Stimulated activated naive B cell treated with anti-CD40 and anti-IgM and Interleukin-4, amounts not matched to agents 10 μg/mL and 1 μg/mL and 100 μg/mL, for 72 hours (primary cell): Measurements from ENCODE around the gene IGSF8.

Experiments
- ATAC-seq, 2 donors: fragments of 150-1000 bp; cut with Tn5 transposase; replicated peaks; 2 replicates each; pipeline ENCODE4 v1.10.0; 2021; ENCODE audit warnings: moderate library complexity in 1 of 2
- DNase-seq: peaks from one replicate; pipeline ENCODE4 v3.0.0; 2021
- H3K27ac Mint-ChIP-seq: one replicate; pipeline ENCODE4 v1.8.0; 2022; ENCODE audit warnings: mild to moderate bottlenecking, mixed read lengths
- H3K27me3 Mint-ChIP-seq, 2 donors: one replicate each; pipeline ENCODE4 v1.8.0; 2022; ENCODE audit warnings: mixed read lengths in 2 of 2
- H3K36me3 Mint-ChIP-seq, 2 donors: one replicate each; pipeline ENCODE4 v1.8.0; 2022; ENCODE audit warnings: mixed read lengths in 2 of 2, mild to moderate bottlenecking in 1 of 2
- H3K4me1 Mint-ChIP-seq, 2 donors: one replicate each; pipeline ENCODE4 v1.8.0; 2022; ENCODE audit warnings: mixed read lengths in 2 of 2, mild to moderate bottlenecking in 1 of 2
- H3K4me3 Mint-ChIP-seq, 2 donors: one replicate each; pipeline ENCODE4 v1.8.0; 2022; ENCODE audit warnings: mild to moderate bottlenecking in 2 of 2, mixed read lengths in 2 of 2, moderate library complexity in 1 of 2
- H3K9me3 Mint-ChIP-seq, 2 donors: one replicate each; pipeline ENCODE4 v1.8.0; 2022; ENCODE audit warnings: mixed read lengths in 2 of 2, mild to moderate bottlenecking in 1 of 2

IGSF8 gene

DNA sequence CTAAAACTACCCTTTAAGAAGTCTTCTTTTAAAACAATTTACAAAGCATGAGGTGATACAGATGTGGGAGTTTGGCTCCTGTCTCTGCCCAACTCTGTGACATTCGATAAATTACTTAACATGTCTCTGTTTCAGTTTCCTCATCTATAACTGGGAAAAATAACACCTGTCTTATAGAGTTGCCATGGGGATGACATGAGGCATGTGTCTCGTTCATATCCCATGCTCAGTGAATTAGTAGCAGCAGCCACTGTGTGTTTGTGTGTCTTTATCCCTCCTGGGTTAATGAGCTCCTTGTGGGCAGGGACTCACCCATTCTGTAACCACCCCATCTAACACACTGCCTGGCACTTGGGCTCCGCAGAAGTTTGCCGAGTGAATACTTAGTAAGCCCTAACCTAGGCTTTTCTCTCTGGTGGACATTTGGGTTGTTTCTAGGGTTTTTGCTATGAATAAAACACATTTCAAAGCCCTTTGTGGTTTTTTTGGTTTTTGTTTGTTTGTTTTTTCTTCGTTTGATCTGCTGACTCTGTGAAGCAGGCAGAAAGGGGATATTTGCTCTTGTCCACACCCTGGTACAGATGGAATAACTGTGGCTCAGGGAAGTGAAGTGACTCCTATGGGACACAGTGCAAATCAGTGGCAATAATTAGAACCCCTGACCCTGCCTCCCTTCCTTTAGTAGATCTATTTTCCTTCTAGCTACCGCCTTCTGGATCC is 17.9 kb downstream of the IGSF8 start:
- no peak for ATAC-seq

DNA sequence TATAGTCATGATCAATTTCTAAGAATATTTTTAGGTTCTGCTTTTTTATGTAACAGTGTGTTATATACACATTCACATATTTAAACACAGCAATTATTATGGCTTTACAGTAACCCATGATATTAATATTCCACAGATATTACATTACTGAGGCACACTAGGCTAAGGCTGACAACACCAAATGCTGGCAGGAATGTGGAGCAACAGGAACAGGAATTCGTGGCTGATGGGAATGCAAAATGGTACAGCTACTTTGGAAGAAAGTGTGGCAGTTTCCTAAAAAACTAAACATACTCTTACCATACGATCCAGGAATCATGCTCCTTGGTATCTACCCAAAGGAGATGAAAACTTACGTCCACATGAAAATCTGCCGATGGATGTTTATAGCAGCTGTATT is 19.0 kb downstream of the IGSF8 start:
- no peak overlapping the region for H3K27ac Mint-ChIP-seq

More for the DNA sequence above, 17.9 kb downstream of the IGSF8 start:
- no peaks in the 10 kb centered on the region for H3K9me3 Mint-ChIP-seq
- peaks cover 0 to under 1% of the 10 kb centered on the region in 2 donors for H3K36me3 Mint-ChIP-seq
- no peak overlapping the region for H3K27ac Mint-ChIP-seq
- peaks cover 9 to 20% of the 10 kb centered on the region in 2 donors for H3K4me1 Mint-ChIP-seq
- peaks cover 49 to 67% of the 10 kb centered on the region in 2 donors for H3K27me3 Mint-ChIP-seq
- no peak for DNase-seq
- no peak overlapping the region for H3K4me3 Mint-ChIP-seq

DNA sequence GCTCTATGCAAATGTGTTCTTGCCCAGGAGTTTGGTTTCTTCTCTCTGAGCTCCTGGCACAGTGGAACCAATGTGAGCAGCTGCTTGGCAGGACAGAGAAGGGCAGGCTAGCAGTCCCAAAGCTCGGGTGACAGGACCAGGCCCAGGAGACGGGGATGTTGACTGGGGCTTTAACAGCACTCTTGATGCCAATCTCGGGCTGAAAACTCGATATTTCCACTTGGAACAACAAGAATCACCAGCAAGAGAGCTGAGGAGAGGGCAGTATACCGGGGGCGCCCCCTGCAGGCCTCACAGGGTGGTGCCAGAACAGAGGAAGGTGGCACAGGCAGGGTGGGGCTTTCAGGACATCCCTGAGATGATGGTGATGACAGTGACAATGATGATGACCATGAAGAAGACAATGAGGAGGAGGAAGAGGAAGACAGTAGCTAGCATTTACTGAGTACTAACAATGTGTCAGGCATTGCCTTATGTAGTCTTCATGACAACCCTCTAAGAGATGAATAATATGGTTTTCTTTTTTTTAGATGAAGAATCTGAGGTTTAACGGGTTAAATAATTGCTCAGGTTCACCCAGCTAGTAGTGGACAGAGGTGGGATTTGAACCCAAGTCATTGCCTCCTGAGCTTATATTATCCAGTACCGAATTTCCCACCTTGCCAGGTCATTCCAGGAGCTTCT is 19.8 kb downstream of the IGSF8 start:
- ATAC-seq: peak; percentile 84 to 90
- H3K9me3 Mint-ChIP-seq: no peaks in the 10 kb centered on the region
- peaks cover 5 to 13% of the 10 kb centered on the region in 2 donors for H3K4me1 Mint-ChIP-seq
- no peak overlapping the region for H3K27ac Mint-ChIP-seq
- H3K4me3 Mint-ChIP-seq: no peak overlapping the region
- H3K36me3 Mint-ChIP-seq: no peaks in the 10 kb centered on the region
- H3K27me3 Mint-ChIP-seq: peaks cover 49 to 80% of the 10 kb centered on the region in 2 donors
- DNase-seq: peak; percentile 37

More for the DNA sequence above, 19.0 kb downstream of the IGSF8 start:
- no peaks in the 10 kb centered on the region for H3K9me3 Mint-ChIP-seq
- no peak overlapping the region for H3K4me3 Mint-ChIP-seq
- no peaks in the 10 kb centered on the region for H3K36me3 Mint-ChIP-seq
- peaks cover 49 to 77% of the 10 kb centered on the region in 2 donors for H3K27me3 Mint-ChIP-seq
- ATAC-seq (no peak), DNase-seq (no peak)
- peaks cover 8 to 18% of the 10 kb centered on the region in 2 donors for H3K4me1 Mint-ChIP-seq

DNA sequence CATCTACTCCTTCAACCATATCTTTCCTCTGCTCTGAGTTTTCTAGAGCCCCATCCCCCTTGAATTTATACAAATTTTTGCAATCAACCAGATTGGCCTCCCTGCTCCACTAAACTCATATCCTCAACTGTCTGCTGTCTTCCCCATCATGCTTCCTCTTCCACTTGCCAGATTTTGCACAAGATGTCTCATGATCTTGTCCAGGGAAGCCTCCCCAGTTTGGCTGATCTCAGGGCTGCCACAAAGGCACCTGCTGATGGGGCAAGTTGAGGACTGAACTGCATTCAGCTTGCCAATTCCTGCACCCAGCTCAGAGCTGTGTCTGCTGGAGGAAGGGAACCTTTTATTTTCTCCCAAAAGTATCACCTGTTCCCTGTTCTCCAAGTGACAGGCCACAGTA is 20.9 kb downstream of the IGSF8 start:
- Mint-ChIP-seq H3K4me3 (no peak overlapping the region), H3K27ac (no peak overlapping the region), H3K36me3 (no peaks in the 10 kb centered on the region), H3K9me3 (no peaks in the 10 kb centered on the region), H3K4me1 (peaks cover 5 to 13% of the 10 kb centered on the region in 2 donors), H3K27me3 (peaks cover 50 to 70% of the 10 kb centered on the region in 2 donors)
- no peak for DNase-seq
- no peak for ATAC-seq

DNA sequence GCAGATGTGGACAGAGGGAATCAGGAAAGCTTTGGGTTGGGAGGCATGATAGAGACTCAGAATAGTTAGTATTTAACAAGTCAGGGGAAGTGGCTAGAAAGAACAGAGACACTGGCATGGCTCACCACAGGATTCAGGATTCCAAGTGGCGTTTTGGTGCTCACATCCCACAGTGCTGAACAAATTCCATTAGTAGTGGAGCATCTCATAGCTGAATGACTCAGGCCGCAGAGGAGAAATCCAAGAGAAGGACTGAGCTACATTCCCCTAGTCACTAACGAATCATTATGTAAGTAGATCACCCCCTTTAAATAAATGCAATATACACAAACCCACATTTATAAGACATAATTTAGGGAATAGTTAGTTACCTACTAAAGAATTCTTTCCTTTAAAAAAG is 22.1 kb downstream of the IGSF8 start:
- no peak overlapping the region for H3K4me3 Mint-ChIP-seq
- no peaks in the 10 kb centered on the region for H3K36me3 Mint-ChIP-seq
- DNase-seq: no peak
- H3K27ac Mint-ChIP-seq: no peak overlapping the region
- H3K4me1 Mint-ChIP-seq: peaks cover 6 to 20% of the 10 kb centered on the region in 2 donors
- no peaks in the 10 kb centered on the region for H3K9me3 Mint-ChIP-seq
- H3K27me3 Mint-ChIP-seq: peaks cover 49 to 68% of the 10 kb centered on the region in 2 donors
- no peak for ATAC-seq

DNA sequence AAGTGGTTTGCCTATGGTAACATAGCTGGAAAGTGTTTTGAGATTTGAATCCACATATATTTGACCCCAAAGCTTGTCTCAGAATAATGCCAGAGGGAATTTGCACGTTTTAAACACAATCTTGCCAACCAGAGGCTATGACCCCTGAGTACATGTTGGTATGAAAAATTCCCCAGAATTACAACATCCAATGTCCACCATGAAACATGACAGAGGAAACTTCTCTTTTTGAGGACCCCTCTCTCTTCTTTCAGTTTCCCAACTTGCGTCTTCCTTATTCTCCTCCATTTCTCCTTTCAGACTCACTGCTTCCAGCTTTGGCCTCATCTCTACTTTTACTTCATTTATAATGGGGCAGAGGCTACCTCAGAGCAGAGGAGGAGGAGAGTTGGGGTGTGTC is 22.6 kb downstream of the IGSF8 start:
- H3K9me3 Mint-ChIP-seq: no peaks in the 10 kb centered on the region
- H3K4me1 Mint-ChIP-seq: peaks cover 5 to 16% of the 10 kb centered on the region in 2 donors
- no peak overlapping the region for H3K4me3 Mint-ChIP-seq
- ATAC-seq (no peak), DNase-seq (no peak)
- H3K36me3 Mint-ChIP-seq: no peaks in the 10 kb centered on the region
- no peak overlapping the region for H3K27ac Mint-ChIP-seq
- H3K27me3 Mint-ChIP-seq: peaks cover 46 to 67% of the 10 kb centered on the region in 2 donors

DNA sequence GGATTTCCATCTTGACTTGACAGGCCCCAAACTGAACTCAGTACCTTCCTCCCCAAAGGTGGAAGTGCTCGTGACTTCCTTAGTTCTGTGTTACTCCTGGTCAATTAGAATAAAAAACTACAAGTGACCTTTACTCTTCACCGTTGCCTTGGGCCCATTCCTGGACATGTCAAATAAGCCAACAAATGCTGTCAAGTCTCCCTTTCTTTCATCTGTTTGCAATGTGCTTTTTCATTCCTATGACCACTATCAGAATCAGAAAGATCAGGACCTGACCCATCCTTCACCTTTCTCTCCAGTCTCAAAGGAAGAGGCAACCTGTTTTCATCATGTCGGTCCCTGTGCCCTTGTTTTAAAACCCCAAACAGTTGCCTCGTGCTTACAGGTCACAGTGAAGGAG is 23.6 kb downstream of the IGSF8 start:
- H3K27me3 Mint-ChIP-seq: peaks cover 46 to 67% of the 10 kb centered on the region in 2 donors
- no peak for ATAC-seq
- no peak overlapping the region for H3K4me3 Mint-ChIP-seq
- H3K27ac Mint-ChIP-seq: no peak overlapping the region
- DNase-seq: no peak
- H3K36me3 Mint-ChIP-seq: peaks cover 0 to 1% of the 10 kb centered on the region in 2 donors
- no peaks in the 10 kb centered on the region for H3K9me3 Mint-ChIP-seq
- H3K4me1 Mint-ChIP-seq: peaks cover 11 to 24% of the 10 kb centered on the region in 2 donors

DNA sequence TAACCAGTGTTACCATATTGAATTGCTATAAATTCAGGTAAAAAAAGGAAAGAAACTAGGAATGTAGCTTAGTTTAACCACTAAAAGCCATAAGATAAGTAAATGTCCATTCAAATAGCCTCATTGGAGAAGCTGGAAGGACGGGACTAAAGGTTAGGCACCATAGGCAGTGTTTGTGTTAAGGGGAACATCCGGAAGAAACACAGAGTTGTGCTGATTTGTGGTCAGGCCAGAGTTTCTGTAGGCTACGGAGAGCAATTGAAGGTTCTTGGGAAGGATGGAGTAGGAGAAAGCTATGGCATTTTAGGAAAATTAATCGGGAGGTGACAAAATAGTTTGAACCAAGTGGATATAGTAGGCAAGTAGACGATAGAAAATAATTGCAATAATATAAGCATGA is 27.1 kb downstream of the IGSF8 start:
- DNase-seq (no peak), ATAC-seq (no peak)
- Mint-ChIP-seq H3K27me3 (peaks cover 57 to 77% of the 10 kb centered on the region in 2 donors), H3K4me3 (no peak overlapping the region), H3K4me1 (peaks cover 11 to 25% of the 10 kb centered on the region in 2 donors), H3K36me3 (peaks cover 0 to 1% of the 10 kb centered on the region in 2 donors), H3K27ac (no peak overlapping the region), H3K9me3 (no peaks in the 10 kb centered on the region)

DNA sequence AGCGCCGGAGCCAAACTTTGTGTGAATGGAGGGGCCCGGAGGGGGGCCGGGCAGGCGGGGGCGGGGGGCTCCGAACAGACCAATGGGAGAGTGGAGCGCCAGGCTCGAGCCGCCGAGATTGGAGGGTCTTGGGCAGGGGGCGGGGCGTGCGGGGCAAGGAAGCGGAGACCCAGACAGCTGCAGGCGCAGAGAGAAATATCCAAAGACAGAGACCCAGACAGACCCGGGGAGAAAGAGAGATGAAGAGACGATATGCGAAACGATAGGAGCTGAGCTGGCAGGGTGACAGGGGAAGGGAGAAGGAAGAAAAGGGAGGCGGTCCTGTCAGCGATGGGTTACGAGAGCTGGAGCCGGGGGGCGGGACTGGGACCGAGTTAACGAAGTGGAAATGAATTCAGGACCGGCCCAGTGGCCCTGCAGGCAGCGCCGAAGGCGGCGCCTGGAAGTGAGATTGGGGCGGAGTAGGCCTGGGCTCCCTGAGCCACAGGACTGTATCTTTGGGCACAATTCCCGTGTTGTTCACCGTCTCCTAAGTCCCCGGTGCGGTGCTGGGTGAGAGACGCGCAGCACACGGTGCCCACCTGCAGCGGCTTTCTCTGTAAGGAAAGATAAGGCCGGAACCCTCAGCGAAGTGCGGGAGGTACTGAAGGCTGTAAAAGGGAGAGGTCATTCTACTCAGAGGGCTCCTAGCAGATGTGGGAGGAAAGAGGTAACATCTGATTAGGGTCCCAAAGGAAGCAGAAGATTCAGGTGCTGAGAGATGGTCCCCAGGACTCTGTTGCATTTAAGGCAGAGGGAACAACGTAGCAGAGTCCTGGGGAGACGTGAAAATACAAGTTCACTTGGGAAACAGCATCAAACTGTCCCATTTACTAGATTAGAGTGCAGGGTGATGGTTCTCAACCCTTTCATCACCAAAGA is 27.9 kb downstream of the IGSF8 start:
- peaks cover 0 to 1% of the 10 kb centered on the region in 2 donors for H3K36me3 Mint-ChIP-seq
- peaks cover 55 to 76% of the 10 kb centered on the region in 2 donors for H3K27me3 Mint-ChIP-seq
- peaks cover 11 to 25% of the 10 kb centered on the region in 2 donors for H3K4me1 Mint-ChIP-seq
- H3K4me3 Mint-ChIP-seq: peak overlapping the region; percentile 85 to 94
- DNase-seq (no peak), ATAC-seq (peak; percentile 73 to 86)
- no peaks in the 10 kb centered on the region for H3K9me3 Mint-ChIP-seq
- H3K27ac Mint-ChIP-seq: peak overlapping the region; percentile 10

DNA sequence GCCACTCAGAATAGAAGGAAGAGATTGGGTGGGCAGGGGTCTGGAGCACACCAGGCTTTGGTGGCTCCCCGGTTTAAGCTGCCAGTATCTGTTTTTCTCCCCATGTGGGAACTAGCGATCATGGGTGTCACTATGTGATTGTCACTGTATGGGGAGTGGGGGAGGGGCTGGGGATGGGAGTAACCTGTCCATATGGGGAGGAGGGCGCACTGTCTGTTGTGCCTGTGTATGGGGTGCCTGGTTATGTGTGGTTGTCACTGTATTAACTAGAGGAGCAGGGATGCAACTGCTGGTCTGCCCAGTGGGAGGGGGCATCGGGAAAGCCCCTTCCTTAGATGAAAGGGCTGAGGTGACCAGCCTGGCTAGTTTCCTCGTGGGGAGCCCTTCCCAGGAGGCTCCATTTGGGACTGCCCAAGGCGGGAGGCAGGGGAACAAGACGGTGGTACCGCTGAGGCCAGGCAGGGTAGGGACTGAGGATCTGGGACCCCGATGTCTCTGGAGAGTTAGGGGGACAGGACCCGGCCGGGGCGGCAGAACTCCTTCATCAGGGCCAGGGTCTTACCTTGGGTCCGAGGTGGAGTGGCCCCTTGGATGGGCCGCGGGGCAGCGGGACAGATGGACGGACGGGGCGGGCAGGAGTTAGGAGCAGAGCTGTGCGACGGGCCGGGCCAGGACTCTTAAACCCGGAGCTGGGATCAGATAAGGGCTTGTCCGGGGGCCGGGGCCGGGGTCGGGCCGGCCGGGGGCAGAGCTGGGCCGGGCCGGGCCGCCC is 28.8 kb downstream of the IGSF8 start, which contains the start of gene KCNJ10:
Gene KCNJ10 (minus strand): TSS at position 701 of the 772 bp plus-strand sequence. CDS start 27,628 bp downstream, outside the sequence.
- peaks cover 59 to 73% of the 10 kb centered on the region in 2 donors for H3K27me3 Mint-ChIP-seq
- peak within 1 kb of the TSS; percentile 10 for H3K27ac Mint-ChIP-seq
- ATAC-seq (peak; percentile 42 to 50), DNase-seq (no peak)
- H3K9me3 Mint-ChIP-seq: no peaks in the 10 kb centered on the region
- H3K4me3 Mint-ChIP-seq: peak within 1 kb of the TSS; percentile 85 to 94
- peaks cover 11 to 25% of the 10 kb centered on the region in 2 donors for H3K4me1 Mint-ChIP-seq
- peaks cover 0 to 1% of the 10 kb centered on the region in 2 donors for H3K36me3 Mint-ChIP-seq

DNA sequence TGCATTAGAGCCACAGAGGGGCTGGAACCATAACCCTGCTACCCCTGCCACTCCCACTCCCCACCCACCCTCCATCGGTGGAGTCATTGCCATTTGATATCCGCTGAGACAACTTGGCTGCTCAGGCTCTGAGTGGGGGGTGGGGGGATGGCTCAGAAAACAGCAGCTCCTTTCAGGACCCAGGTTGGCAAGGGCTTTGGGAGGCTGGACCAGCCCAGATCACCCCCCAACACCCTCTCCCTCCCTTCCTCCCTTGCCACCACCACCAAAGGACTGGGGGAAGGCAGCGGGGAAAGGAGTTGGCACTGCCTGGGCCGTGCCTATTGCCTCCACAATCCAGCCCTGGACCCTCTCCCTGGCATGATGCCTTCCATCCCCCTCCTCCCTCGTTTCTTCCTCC is 30.2 kb downstream of the IGSF8 start:
- no peak for DNase-seq
- H3K4me3 Mint-ChIP-seq: no peak overlapping the region
- peaks cover 11 to 25% of the 10 kb centered on the region in 2 donors for H3K4me1 Mint-ChIP-seq
- ATAC-seq: no peak
- H3K36me3 Mint-ChIP-seq: peaks cover 0 to 1% of the 10 kb centered on the region in 2 donors
- no peak overlapping the region for H3K27ac Mint-ChIP-seq
- no peaks in the 10 kb centered on the region for H3K9me3 Mint-ChIP-seq
- peaks cover 55 to 69% of the 10 kb centered on the region in 2 donors for H3K27me3 Mint-ChIP-seq

DNA sequence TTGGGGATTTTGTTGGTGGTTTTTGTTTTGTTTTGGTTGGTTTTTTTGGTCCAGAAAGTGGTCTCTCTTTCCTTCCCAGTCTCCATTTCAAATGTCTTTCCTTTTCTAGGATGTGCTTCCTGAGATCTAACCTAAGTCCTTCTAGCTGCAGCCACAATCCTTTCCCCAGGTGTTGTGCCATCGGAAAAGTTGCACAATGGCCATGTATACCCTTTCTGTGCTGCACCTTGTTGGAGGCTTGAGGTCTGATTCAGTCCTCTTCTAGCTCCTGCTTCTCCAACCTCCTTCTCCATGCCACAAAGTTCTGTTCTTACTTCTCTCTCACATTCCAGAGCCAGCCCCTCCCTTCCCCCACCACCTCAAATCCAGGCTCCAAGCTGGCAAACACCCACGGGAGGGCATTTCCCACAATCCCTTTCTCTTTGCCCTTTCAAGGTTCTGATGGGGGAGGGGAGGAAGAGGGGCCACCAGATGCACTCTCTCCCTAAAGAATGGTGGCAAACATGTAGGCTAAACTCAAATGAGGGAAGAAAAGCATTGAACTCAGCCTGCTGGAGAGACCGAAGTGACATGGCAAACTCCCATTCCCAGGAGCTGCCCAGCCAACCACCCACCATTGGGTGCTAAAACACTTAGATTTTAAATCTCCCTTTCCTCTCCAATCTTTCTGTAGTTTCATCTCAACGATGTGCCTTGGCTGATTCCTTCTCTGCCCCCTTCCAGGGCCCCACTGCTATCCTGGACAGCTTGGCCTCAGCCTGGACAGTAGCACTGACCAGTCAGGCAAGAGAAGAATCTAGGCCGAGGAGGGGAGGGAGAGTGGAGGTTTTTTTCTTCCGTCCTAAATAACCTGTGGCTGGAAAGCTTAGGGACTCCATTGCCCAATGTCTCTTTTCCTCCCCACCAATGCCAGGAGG is 31.3 kb downstream of the IGSF8 start:
- Mint-ChIP-seq H3K9me3 (no peaks in the 10 kb centered on the region), H3K27ac (no peak overlapping the region), H3K4me1 (peaks cover 11 to 24% of the 10 kb centered on the region in 2 donors), H3K36me3 (peaks cover 0 to 1% of the 10 kb centered on the region in 2 donors), H3K27me3 (peaks cover 52 to 72% of the 10 kb centered on the region in 2 donors), H3K4me3 (no peak overlapping the region)
- no peak for DNase-seq
- ATAC-seq: no peak
